ENCODE measurements around the gene ESR2.
"Not testable (repeated sequence)": the region's sequence is repeated elsewhere in the genome, so short reads cannot be mapped to it uniquely, and the experiment has no call there.

Gene ESR2

DNA sequence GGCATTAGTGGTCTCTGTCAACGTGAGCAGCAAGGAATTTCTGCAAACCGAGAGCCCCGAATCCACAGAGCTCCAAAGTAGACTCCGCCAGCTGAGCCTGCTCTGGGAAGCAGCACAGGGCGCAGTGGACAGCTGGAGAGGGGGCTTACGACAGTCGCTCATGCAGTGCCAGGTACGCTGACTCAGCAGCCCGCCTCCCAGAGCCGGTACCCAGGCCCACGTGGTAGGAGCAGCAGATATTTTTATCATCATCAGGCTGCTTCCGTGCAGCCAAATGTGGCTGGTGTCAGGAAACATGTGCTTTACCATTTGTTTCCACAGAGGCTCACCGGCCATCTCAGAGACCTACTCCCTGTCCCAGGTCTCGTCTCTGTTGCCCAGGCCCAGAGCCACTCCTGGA, 73.7 kb downstream of the ESR2 start:
- DNase-seq (ENCODE audit: low spot score), result no peak

DNA sequence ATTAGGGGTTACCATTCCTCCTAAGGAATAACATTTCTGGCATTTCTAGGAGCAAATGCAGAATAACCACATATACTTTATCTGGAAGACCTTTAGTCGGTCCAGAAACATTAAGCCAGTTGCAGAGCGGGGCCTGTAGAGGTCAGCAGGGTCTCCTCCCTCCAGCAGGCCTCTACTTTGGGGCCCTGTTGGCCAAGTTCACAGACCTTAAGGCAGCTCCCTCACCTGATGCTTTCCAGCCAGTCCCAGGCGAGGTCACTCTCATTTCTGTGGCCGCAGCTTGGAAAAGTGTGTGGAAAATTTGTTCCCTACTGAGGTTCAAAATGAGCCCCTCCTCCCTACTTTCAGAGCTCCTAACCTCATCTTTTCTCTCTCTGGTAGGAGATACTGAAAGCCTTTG, 74.1 kb downstream of the ESR2 start:
- DNase-seq (ENCODE audit: low spot score), result no peak

DNA sequence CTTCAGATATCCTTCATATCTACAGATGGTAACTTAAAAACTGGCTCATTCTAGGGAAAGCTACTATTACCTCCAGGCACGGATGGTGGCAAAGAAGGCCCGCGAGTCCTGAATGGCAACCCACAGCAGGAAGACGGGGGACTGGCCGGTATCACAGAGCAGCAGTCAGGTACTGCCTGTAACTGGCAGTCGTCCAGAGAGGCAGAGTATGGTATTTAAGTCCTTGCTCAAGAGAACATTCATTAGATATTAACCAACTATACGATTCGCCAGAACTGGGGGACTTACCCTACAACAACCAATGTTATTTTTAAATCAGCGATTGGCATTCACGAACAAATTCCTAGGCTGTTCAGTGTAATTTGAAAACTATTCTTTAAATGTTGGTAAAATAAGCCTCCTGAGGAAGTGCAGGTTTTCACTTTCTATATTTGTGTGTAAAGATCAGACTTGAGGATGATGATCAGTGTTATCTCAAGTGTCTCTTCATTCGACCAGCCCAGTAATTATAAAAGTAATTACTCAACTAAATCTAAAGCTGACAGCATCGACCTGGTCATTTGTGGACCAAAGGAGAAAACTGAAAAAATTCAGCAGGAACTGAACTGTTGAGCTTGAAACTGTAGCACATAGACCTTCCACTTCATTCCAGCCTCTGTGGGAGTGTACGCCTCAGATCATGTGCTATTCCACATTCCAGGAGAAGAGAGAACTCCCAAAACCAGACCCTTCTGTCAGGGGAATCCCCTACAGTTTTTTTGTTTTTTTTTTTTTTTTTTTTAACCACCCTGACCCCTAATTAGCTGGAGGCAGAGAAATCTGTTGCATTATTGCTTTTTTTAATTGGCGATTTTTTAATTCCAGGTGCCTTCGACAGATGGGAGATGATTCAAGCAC, 75.6 kb downstream of the ESR2 start:
- DNase-seq (ENCODE audit: low spot score), result no peak

DNA sequence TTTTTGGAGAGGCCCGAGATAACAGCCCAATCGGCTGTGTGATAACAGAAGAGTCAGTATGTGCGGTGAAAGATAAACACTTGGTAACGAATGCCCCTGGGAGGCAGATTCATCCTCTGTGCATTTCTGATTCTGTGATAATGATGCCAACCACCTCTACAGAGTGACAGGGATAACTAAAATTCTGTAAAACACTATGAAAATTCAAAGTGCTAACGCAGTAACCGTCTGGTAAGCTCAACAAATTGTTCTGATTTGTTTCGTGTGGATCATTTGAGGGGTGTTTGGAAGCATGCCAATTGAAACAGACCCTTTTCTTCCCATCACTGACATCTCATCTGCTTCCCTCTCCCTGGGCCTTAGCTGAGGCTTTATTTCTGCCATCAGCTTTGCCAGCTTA, 76.3 kb downstream of the ESR2 start:
- no peak for DNase-seq (ENCODE audit: low spot score)

DNA sequence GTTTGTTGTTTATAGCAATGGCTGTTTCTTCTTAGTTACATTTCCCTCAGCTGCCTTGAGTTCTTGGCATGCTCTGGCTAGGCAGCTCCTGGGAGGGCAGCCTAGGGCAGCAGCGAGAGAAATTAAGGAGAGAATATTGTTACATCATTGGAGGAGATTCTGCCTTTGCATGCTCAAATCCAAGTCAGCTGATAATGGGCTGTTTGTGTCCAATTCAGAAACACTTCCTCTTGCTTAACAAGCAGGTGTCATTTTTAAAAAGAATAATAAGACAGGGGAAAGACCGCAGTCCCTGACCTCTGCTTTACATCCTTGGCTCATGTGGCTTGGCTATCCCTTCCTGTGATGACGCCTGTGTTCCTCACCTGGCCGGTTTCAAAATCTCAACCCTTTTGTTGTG, 76.9 kb downstream of the ESR2 start:
- no peak for DNase-seq (ENCODE audit: low spot score)

DNA sequence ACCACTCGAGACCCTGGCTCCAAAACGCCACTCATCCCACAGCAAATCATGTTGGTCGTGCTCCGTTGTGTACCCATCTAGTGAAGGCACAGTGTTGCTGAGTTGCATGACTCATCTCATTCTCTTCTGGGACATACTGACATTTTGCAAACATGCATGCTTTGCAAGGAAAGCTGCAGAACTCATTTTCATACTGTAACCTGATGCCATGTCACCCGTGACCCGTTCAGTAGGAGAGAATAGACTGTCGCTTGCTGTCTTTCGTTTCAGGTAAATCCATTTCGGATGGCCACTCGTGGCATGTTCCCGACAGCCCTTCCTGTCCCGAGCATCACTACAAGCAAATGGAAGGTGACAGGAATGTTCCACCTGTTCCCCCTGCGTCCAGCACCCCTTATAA, 78.2 kb downstream of the ESR2 start:
- DNase-seq (ENCODE audit: low spot score), result no peak

DNA sequence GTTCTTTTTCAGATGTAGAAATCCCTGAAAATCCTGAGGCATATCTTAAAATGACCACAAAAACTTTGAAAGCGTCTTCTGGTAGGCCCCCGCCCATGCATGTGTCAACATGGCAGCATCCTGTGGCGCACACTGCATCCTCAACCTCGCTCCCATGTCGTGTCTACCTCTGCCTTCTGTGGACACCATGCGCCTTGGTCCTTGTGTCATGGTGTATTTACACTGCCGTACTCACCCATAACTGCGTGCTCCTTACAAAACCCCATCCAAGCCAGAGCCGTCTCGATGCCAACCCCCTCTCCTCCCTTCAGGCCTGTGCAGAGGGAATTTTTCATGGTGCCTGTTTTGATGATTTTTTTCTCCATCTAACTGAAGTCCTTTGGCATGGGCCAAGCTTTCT, 78.9 kb downstream of the ESR2 start:
- no peak for DNase-seq (ENCODE audit: low spot score)

DNA sequence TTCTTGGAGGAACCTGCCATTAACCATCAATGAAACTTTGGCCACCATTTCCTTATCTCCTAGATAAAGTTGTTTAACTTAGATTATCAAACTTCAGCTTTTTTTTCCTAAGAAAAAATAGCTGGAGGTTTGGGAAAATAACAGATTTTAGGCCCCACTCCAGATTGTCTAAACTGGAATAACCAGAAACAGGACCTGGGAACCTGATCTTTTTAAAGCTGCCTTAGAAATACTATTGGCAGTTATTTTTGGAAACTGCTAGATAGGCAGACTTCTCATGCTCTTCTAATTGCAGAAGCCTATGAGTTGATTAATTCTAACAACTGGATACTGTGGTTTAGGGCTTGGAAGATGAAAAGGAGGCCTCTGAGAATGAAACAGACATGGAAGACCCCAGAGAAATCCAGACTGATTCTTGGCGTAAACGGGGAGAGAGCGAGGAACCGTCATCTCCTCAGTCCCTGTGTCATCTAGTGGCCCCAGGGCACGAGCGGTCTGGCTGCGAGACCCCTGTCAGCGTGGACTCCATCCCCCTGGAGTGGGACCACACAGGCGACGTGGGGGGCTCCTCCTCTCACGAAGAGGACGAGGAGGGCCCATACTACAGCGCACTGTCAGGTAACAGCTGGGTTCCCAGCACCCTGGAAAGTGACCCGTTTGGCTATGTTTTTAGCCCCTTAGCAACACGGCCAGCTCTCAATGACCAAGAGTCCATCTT, 80.2 kb downstream of the ESR2 start:
- no peak for DNase-seq (ENCODE audit: low spot score)

DNA sequence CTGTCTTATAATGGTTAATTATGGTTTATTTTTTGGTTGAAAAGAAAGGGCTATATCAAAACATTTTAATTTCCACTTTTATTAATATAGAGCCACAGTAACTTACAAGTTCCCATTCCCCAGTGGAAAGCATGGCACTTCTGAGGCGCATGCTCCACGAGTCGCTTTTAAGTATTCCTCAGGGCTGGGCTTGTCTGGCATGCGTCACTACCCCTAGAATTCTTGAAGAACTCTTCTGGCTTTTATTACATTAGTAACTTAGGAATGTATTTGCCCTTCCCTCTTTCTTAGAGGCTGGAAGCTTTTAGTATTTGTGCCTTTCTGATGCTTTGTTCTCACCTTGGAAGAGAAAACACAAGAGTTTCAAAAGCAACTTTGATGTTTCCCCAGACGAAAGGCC, 81.1 kb downstream of the ESR2 start:
- no peak for DNase-seq (ENCODE audit: low spot score)

DNA sequence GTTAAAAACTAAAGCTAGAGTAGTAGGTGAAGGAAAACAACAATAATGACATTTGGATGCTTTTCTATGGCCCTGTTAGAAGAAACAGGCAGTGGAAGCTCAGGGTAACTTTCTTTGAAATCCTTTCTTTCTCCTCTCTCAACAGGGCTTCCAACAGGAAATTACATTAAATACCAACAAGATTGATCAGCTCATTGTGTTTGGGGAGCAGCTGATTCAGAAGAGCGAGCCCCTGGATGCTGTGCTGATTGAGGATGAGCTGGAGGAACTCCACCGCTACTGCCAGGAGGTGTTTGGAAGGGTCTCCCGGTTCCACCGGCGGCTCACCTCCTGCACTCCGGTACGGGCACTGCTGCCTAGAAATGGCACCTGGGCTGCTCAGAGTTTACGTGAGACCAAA, 81.5 kb downstream of the ESR2 start:
- no peak for DNase-seq (ENCODE audit: low spot score)

DNA sequence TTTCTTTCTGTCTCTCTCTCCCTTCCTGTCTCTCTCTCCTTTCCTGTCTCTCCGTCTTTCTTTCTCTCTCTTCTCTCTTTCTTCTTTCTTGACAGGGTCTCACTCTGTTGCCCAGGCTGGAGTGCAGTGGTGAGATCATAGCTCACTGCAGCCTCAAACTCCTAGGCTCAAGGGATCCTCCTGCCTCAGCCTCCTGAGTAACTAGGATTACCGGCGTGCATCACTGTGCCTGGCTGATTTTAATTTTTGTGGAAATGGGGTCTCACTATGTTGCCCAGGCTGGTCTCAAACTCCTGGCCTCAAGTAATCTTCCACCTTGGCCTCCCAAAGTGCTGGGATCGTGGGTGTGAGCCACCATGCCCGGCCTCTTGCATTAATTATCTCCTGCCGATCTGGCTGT, 83.3 kb downstream of the ESR2 start:
- DNase-seq (ENCODE audit: low spot score), result not testable (repeated sequence)

DNA sequence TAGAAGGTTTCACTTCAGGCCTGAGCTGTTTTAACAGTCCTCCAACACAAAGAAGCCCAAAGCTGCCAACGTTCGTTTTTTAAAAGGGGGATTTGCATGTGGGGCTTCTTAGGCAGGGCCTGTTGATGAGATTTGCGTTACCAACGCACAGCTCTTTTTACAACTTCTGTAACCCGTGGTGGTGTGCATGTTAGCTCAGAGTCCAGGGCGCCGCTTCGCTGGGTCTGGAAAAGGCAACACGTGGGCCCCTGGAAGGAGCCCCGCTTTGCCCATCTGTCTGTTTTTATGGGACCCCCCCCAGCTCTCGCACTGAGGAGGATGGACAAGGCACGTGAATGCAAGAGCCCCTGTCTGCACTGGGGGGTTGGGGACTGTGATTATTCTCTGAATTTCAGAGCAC, 84.0 kb downstream of the ESR2 start:
- no peak for DNase-seq (ENCODE audit: low spot score)

DNA sequence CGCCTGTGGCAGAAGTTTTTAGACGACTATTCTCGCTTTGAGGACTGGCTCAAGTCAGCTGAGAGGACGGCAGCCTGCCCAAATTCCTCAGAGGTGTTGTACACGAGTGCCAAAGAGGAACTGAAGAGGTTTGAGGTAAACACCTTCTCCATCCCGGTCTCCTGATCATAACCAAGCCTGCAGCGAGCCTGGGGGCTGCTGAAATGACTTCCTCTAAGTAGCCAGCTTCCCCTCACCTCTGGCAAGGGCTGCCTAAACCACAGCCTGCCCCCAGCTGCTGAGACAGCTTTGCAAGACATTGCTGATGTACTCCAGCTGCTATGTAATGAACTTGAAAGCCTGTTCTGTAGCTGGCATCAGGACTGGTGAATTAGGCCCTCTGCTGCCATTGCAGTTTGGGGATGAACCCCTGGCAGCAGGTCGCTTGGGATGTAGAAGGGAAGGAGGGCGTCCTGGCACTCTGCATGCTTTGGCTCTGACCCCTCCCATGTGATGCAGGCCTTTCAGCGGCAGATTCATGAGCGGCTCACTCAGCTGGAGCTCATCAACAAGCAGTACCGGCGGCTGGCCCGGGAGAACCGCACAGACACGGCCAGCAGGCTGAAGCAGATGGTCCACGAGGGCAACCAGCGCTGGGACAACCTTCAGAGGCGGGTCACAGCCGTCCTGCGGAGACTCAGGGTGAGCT, 84.6 kb downstream of the ESR2 start:
- no peak for DNase-seq (ENCODE audit: low spot score)

DNA sequence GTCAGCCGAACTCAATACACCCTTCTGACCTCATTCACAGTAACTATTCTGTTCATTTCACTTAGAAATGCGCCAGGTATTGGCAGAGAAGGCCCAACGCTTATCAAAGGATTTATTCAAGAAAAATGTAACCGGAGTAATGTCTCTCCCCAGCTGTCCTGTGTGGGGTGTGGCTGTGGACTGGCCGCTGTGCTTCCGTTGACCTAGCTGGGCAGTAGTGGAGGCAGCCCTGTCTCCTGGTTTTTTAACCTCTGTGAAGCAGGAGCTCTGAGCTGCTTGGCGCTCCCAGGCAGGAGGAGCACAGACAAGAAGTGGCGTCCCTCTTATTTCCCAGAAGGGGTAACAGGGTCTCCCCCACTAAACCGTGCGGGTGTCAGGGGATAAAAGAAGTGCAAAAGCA, 85.2 kb downstream of the ESR2 start:
- no peak for DNase-seq (ENCODE audit: low spot score)

DNA sequence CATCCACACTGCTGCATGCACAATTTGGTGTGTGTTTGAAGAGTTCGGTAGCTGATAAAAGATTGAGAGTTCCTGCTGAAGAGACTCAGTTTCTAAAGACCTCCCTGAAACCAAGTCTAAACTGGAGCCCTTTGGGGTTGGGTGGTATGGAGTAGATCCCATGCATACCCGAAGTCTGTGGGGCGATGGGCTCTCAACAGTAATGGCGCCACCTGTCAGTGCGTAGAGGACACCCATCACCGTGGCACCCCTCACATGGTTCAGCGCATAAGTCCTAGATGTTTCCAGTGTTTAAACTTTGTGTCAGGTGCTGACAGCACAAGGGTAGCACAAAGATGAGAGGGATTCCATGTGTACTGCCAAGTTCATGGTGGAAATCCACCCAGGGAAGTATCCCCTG, 85.9 kb downstream of the ESR2 start:
- DNase-seq (ENCODE audit: low spot score), result no peak

DNA sequence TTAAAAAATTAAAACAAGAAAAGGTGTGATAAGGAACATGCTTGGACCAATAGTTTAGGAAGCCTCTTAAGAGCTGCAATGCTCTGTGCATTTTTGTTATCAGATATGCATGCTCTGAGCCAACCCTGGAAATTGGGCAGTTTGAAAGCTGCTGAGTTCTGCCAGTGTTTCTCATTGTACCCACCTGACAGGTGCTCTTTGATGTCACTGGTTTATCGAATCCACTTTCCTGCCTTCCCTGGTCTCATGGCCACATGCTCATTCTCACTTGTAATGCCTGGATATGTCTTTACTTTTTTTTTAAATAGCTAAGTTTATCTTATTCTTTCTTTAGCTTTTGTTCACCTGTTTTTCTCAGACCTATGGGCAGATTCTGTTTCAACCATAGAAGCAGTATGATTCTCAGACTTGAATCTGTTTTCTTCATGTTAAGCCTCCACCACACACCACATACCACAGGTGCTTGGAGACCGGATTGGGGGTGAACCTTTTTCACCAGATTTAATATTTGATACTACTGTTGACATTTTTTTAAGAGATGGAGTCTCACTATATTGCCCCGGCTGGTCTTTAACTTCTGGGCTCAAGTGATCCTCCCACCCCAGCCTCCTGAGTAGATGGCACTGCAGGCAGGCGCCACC, 90.7 kb downstream of the ESR2 start:
- DNase-seq (ENCODE audit: low spot score), result no peak

DNA sequence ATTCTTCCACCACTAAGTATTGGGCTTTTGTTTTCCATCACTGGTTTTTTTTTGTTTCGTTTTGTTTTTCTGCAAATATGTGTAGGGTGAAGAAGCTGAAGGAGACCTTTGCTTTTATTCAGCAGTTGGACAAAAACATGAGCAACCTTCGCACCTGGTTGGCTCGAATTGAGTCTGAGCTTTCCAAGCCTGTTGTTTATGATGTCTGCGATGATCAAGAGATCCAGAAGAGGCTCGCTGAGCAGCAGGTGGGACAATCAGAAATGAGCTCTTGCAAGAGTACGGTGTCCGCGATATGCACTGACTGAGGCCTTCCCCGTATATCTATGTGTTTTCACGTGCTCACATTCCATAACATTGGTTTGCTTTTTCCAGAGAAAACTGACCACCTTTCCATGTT, 91.5 kb downstream of the ESR2 start:
- DNase-seq (ENCODE audit: low spot score), result no peak

DNA sequence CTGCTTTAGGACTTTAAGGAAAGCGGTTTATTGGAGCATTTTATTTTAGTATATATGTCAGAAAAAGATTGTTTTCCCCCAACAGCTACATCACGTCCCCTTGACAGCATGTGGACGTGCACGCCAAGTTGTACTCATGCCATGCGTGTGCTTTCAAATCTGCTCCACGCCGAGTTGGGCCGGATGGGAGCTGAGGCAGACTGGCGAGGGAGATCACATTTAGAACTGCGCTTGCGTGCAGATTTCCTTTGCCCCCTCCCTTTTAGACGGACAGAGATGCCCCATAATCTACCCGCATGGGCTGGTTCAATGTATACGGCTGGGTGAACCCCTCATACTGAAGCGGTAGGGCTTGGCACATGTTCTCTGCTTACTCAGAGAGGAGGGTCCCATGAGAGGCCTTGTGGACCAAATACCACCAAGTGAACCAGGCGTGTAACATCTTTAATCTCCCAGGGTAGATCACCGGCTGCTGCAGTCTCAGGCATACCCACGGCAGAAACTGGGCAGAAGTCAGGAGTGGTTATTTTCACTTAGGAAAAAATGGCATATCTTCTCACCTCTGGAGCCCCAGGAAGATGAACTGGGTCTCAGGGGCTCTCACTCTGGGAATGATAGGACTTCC, 92.1 kb downstream of the ESR2 start:
- no peak for DNase-seq (ENCODE audit: low spot score)

DNA sequence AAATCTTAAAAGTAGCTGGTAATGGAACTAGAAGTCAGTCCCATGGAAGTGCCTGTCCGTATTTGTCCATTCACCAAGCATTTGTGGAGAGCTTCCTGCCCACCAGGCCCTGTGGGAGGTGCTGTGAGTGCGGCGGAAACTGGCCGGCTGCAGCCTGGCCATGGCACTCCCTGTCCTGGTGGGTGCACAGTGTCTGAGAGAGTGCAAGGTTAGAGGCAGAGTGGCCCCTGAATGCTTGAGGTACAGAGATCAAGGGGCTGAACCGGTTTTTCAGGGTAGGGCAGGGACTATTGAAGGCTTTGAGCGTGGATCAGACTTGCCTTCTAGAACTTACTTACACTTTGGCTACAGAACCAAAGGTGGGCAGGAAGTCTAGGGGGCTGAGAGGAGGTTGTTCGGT, 92.9 kb downstream of the ESR2 start:
- DNase-seq (ENCODE audit: low spot score), result no peak

DNA sequence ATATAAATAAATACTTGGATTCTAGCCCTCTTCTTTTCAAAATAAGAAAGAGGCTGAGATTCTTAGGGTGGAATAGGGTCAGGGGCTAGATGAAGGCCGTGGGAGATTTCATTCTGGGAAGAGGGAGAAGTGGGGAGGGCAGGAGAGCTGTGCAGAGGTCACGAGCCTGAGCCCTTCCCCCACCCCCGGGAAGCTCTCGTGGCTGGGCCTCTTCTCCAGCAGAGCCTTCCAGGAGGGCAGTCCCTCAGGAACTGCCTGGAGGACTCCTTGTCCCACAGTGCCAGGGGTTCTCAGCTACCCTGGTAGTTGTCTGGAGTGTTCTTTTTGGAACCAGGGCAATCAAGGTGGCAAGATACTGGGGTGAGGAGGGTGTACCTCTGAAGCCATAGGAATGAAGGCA, 94.0 kb downstream of the ESR2 start:
- no peak for DNase-seq (ENCODE audit: low spot score)

DNA sequence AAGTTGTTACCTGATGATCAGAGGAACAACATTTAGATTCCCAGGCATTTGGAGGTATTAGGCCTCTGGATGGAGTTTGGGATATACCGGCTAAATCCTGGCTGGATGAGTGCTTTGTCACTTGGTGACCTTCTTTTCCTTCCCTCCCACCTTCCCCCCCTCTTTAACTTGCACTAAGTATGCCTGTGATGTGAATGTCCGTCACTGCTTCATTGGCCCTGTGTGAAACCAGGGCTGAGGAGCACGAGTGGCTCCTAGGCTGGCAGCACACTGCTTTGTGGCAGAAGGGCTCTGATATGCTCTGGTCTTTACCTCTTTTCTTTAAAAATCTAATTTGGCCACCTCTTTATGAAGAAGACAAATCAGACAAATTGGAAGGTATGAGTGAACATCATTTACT, 95.7 kb downstream of the ESR2 start:
- DNase-seq (ENCODE audit: low spot score), result no peak

DNA sequence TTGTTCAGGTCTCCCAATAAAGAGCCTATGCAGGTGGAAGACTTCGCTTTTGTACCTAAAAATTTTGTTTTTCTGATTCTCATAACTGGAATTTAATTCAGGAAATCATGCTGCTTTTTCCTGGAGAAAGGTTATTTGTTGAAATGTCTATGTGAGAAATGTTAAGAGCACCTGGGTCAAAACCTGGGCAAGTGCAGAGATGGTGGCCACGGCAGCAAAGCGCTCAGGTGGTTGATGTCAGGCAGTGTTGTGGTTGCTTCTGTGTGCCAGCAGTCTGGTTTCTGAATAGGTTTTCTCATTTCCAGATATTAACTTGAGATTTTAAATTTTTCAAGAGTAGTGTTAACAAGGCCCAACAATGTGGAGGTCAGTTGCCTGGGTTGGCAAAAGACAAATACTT, 96.2 kb downstream of the ESR2 start:
- no peak for DNase-seq (ENCODE audit: low spot score)

All from COLO829 (cell line).